SK-N-SH treated with all-trans-retinoic acid at 6 μM for 48 hours (cell line): ENCODE measurements around the gene ECEL1.

Experiments used
- ATAC-seq: fragments of 200-7000 bp; cut with Tn5 transposase; 3 replicates; pipeline ENCODE4 v1.9.1; 2020; ENCODE audit warnings: mild to moderate bottlenecking, moderate library complexity
- ARNTL ChIP-seq: fragments of 450-650 bp; formaldehyde crosslinking; IDR thresholded peaks from 2 replicates; pipeline ENCODE4 v1.5.0; 2020; ENCODE audit warnings: low read depth, mild to moderate bottlenecking, moderate library complexity, borderline replicate concordance
- BACH2 ChIP-seq: fragments of 250-450 bp; sonication (Bioruptor Pico); IDR thresholded peaks from 2 replicates; pipeline ENCODE4 v1.9.0; 2021; ENCODE audit warnings: mild to moderate bottlenecking, borderline replicate concordance
- CSDC2 ChIP-seq: fragments of 250-450 bp; sonication (Bioruptor Pico); IDR thresholded peaks from 2 replicates; pipeline ENCODE4 v1.5.0; 2020; ENCODE audit warnings: mild to moderate bottlenecking, moderate library complexity
- CSRNP3 ChIP-seq: fragments of 250-450 bp; sonication (Bioruptor Pico); IDR thresholded peaks from 2 replicates; pipeline ENCODE4 v1.5.1; 2021; ENCODE audit warnings: mild to moderate bottlenecking, moderate library complexity
- ESRRG ChIP-seq: fragments of 250-450 bp; sonication (Bioruptor Pico); IDR thresholded peaks from 2 replicates; pipeline ENCODE4 v1.6.1; 2021; ENCODE audit warnings: mild to moderate bottlenecking
- GLIS3 ChIP-seq: fragments of 250-450 bp; sonication (Bioruptor Pico); IDR thresholded peaks from 2 replicates; pipeline ENCODE4 v1.5.0; 2020; ENCODE audit warnings: mild to moderate bottlenecking, moderate library complexity
- ISL1 ChIP-seq: fragments of 250-450 bp; sonication (Bioruptor Pico); IDR thresholded peaks from 2 replicates; pipeline ENCODE4 v2.1.2; 2022; ENCODE audit warnings: mild to moderate bottlenecking, moderate library complexity
- PPARA ChIP-seq: fragments of 250-450 bp; sonication (Bioruptor Pico); IDR thresholded peaks from 2 replicates; pipeline ENCODE4 v1.5.0; 2020; ENCODE audit warnings: mild to moderate bottlenecking, borderline replicate concordance
- RARB ChIP-seq: fragments of 250-450 bp; sonication (Bioruptor Pico); IDR thresholded peaks from 2 replicates; pipeline ENCODE4 v1.8.0; 2021; ENCODE audit warnings: mild to moderate bottlenecking, moderate library complexity
- TCF4 ChIP-seq: fragments of 250-450 bp; sonication (Bioruptor Pico); IDR thresholded peaks from 2 replicates; pipeline ENCODE4 v1.8.0; 2021; ENCODE audit warnings: mild to moderate bottlenecking, moderate library complexity, borderline replicate concordance
- TOX ChIP-seq: fragments of 250-450 bp; sonication (Bioruptor Pico); IDR thresholded peaks from 2 replicates; pipeline ENCODE4 v1.8.0; 2021; ENCODE audit warnings: mild to moderate bottlenecking, moderate library complexity, borderline replicate concordance
- TSHZ2 ChIP-seq: fragments of 250-450 bp; sonication (Bioruptor Pico); IDR thresholded peaks from 2 replicates; pipeline ENCODE4 v1.5.0; 2020; ENCODE audit warnings: mild to moderate bottlenecking, moderate library complexity
- ZC3H10 ChIP-seq: fragments of 250-450 bp; sonication (Bioruptor Pico); IDR thresholded peaks from 2 replicates; pipeline ENCODE4 v1.5.1; 2021; ENCODE audit warnings: mild to moderate bottlenecking, moderate library complexity
- ZFP3 ChIP-seq: fragments of 250-450 bp; sonication (Bioruptor Pico); IDR thresholded peaks from 2 replicates; pipeline ENCODE4 v1.5.0; 2020; ENCODE audit warnings: mild to moderate bottlenecking, moderate library complexity
- ZFP30 ChIP-seq: fragments of 450-650 bp; formaldehyde crosslinking; IDR thresholded peaks from 2 replicates; pipeline ENCODE4 v1.5.0; 2022; ENCODE audit warnings: mild to moderate bottlenecking, moderate library complexity
- ZNF565 ChIP-seq: fragments of 450-650 bp; formaldehyde crosslinking; conservative IDR thresholded peaks from 2 replicates; pipeline ENCODE4 v1.5.0; 2020; ENCODE audit warnings: low read depth, mild to moderate bottlenecking, moderate library complexity
- ZNF8 ChIP-seq: fragments of 450-650 bp; formaldehyde crosslinking; IDR thresholded peaks from 2 replicates; pipeline ENCODE4 v1.5.0; 2020; ENCODE audit warnings: mild to moderate bottlenecking, moderate library complexity
- TF ChIP-seq, protein P1 (sequence below): fragments of 250-450 bp; sonication (Bioruptor Pico); IDR thresholded peaks from 2 replicates; pipeline ENCODE4 v1.5.1; 2020; ENCODE audit warnings: low read depth, mild to moderate bottlenecking, moderate library complexity
- TF ChIP-seq, protein P2 (sequence below): fragments of 250-450 bp; sonication (Bioruptor Pico); IDR thresholded peaks from 2 replicates; pipeline ENCODE4 v1.8.0; 2020; ENCODE audit warnings: mild to moderate bottlenecking, moderate library complexity, borderline replicate concordance

Gene ECEL1

DNA sequence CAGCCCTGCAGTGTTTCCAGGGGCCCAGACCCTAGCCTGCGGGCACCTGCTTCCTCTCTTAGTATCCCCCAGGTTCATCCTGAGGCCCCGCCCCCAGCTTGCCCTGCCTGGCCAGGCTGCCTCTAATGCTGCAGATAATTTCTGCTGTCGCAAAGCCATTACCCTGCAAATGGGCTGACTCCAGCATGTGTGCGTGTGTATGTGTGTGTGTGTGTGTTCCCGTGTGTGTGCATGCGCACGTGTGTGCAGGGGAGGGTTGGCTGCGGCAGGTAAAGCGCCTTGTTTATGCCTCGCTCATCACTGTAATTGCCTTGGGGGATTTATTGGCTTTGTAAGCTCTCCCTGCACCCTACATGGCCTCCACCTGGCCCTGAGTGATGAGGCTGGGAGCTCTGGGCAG lies 25.0 kb upstream of the ECEL1 start:
- TF ChIP-seq ZFP30 (no peak), ARNTL (no peak), GLIS3 (no peak), PPARA (CRISPR knock-in tag) (no peak), ZFP3 (CRISPR knock-in tag) (no peak), CSDC2 (CRISPR knock-in tag) (no peak), ZNF8 (CRISPR knock-in tag) (no peak), TSHZ2 (CRISPR knock-in tag) (no peak), ISL1 (CRISPR knock-in tag) (no peak)
- TF ChIP-seq, protein P1, sequence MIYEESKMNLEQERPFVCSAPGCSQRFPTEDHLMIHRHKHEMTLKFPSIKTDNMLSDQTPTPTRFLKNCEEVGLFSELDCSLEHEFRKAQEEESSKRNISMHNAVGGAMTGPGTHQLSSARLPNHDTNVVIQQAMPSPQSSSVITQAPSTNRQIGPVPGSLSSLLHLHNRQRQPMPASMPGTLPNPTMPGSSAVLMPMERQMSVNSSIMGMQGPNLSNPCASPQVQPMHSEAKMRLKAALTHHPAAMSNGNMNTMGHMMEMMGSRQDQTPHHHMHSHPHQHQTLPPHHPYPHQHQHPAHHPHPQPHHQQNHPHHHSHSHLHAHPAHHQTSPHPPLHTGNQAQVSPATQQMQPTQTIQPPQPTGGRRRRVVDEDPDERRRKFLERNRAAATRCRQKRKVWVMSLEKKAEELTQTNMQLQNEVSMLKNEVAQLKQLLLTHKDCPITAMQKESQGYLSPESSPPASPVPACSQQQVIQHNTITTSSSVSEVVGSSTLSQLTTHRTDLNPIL (CRISPR knock-in tag) = no peak
- TF ChIP-seq, protein P2, sequence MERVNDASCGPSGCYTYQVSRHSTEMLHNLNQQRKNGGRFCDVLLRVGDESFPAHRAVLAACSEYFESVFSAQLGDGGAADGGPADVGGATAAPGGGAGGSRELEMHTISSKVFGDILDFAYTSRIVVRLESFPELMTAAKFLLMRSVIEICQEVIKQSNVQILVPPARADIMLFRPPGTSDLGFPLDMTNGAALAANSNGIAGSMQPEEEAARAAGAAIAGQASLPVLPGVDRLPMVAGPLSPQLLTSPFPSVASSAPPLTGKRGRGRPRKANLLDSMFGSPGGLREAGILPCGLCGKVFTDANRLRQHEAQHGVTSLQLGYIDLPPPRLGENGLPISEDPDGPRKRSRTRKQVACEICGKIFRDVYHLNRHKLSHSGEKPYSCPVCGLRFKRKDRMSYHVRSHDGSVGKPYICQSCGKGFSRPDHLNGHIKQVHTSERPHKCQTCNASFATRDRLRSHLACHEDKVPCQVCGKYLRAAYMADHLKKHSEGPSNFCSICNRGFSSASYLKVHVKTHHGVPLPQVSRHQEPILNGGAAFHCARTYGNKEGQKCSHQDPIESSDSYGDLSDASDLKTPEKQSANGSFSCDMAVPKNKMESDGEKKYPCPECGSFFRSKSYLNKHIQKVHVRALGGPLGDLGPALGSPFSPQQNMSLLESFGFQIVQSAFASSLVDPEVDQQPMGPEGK = no peak
- TF ChIP-seq, all 23 proteins: peak for 0

DNA sequence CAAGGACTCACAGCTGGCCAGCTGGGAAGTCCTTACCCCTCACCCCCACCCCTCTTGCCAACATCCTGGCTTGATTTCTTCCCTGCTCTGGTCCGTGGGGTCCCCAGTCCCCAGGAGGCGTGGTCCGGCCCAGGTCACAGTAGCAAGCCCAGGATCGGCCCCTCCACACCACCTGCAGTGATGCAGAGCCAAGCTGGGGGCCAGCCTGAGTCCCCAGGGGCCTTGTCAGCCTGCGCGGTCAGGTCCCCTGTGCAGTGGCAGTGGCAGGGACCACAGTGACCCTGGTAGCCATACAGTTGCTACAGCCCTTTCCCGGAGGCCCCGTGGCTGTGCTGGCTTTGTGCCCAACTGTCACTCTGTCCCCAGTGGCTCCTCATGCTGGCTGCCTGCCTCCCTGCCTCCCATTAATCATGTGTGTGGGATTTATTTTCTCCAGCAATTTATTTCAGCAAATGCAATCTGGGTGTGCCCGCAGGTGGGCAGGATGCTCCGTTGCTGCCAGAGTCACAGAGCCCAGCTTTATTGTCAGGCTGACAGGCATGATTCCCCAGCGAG lies 23.8 kb upstream of the ECEL1 start:
- no peak for ATAC-seq
- TF ChIP-seq ZNF8 (CRISPR knock-in tag) (no peak), ZC3H10 (CRISPR knock-in tag) (no peak), ZFP3 (CRISPR knock-in tag) (no peak), ESRRG (no peak), ZNF565 (CRISPR knock-in tag) (no peak), CSRNP3 (CRISPR knock-in tag) (no peak), RARB (CRISPR knock-in tag) (no peak), TCF4 (no peak), ARNTL (no peak), ISL1 (CRISPR knock-in tag) (no peak), GLIS3 (no peak), ZFP30 (no peak), PPARA (CRISPR knock-in tag) (no peak), TSHZ2 (CRISPR knock-in tag) (no peak), BACH2 (CRISPR knock-in tag) (no peak), TOX (CRISPR knock-in tag) (no peak)
- TF ChIP-seq, protein P1 (CRISPR knock-in tag) = no peak

More for the DNA sequence above, 25.0 kb upstream of the ECEL1 start:
- ATAC-seq = no peak
